EH (cell line): ENCODE data around the gene PDE4D.

Source experiments
- DNase-seq: peaks from one replicate; pipeline ENCODE4 v3.0.0-alpha.2; 2015; ENCODE audit warnings: low read depth

PDE4D gene

DNA sequence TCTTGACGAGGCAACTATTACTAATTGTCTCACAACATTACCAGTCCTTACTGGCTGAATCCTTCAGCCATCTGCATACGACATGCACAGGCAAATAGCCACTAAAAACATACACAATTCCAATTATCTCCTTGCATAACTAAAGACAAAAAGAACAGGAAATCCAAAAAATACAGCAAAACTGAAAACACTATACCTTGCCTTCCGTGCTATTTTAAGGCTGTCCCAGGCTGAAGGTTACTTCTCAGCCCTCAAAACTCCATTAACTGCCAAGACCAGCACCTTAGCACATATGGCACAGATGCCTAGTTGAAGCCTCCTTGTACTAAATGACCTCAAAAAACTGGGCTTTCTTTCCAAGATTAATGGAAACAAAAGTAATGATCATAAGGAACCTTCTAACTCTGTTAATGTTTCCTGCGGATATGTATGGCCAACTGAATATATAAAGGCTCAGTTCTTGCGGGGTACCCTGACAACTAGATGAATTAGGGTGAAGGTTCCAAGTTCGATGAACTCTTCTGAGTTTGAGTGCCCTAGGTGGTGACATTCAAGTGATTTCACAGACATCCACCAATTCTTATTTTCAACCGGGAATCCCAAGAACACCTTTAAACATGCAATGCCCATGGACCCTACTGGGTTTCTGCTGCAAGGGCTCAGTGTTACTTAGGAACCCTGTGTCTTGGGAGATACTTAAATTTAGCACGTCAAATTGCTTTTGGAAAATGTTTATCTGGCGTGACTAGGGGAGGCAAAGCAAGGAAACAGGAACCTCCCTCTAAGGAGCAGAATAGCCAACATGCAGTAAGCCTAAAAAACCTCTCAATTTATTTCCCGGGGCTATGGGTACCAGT is 855.4 kb downstream of the PDE4D start:
- DNase-seq, result no peak

DNA sequence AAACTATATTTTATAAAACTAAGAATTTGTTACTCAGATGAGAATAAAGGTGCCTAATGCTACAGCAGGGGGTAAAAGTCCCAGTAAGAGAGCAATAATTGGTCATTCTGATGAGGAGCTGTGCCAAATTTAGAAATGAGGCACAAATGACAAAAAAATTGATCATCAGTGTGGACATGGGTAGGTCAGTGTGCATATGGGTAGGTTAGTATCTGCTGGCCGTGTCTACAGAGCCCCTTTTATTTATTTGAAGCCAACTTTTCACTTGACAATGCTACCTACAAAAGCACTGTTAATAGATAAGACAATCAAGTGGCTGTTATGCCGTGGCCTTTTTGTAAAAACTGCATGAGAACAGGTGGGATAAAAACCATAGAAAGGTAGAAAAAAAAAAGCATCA is 856.1 kb downstream of the PDE4D start:
- no peak for DNase-seq

DNA sequence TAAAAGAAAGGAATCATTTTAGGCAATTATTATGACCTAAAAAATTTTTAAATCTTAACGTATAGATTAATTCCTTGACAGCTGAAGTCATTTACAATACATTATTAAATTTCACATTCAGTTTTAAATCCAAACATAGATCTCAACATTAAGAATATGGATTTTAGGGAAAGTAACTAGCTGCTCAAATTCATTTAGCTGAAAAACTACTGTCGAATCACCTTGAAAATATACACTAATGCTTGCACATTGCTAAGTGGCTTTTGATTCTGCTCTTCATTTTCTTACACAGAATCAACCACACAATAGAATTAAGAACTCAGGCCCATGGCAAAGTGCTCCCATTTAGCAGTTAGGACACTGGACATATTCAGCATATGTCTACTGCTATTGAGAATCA is 856.5 kb downstream of the PDE4D start:
- DNase-seq, result no peak

DNA sequence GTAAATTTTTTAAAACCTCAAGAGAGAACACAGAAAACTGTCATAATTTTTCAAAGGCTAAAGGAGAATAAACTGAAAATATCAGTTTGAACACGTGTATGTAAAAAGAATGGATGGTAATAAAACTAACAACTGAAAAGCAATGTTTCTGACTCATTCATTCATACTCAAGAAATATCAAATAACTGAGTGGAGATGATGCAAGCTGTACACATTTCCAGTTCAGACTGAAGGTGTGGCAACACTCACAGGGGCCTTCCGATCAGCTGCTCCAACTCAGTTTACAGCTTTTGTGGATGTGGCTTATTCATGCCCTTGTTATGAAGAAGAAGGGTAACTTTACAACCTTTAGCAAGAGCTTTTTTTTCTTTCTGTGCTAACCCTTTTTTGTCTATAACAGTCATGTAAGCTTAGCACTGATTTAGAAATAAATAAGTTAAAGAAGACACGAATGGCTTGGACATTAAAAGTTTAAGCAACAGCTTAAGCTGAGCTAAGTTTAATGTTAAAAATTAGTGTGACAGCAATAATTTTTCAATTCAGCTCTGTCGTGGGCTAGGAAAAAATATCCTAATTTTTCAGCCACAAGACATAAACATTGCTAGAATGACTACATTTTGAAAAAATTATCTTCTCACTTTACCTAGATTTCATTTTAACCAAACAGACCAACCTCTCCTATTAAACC is 857.1 kb downstream of the PDE4D start:
- peak; percentile 93 for DNase-seq

DNA sequence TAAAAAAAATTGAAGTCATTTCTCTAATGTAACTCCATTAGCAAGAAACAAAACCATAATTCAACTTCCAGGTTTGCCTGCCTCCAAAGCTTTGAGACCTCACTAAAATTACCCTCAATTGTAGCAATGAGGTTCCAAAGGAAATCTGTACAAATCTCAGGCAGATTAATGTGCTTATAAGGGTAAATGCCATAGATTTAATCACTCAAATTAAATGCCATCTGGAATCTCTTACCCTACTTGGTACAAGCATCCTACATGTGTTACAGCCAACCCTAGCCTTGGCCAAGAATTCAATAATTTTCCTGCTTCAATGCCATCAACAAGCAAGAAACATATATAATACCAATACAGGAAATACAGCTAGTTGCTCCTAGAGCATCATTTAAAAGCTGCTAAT is 857.8 kb downstream of the PDE4D start:
- DNase-seq, result no peak

DNA sequence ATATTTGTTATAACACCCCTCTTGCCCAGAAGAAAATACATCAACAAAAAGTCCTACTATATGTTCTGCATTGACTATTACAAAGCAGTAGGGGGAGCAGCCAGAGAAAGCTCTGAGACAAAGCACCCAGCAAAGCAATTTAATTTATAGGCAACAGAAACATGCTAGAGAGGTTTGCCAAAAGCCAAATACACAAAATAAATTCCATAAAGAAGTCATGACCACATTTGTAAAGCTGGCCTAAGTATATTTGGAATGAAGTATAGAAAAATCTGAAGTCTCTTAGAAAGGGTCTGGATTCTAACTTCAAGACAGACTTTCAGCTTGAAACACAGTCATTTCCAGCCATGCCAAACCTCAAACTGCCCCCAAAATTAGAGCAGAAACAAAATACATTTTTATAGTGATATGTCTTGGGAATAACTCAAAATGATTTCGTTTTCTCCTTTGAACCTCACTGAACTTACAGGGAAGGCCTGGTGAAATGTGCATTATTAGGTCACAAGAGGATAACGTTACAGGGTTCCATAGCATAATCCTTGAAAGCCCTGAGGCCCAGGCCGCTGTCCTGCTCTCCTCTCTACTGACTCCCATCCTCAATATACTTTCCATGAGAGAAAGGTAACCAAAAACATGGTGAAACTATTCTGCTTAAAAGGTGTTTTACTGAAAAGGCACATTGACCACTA is 858.9 kb downstream of the PDE4D start:
- DNase-seq, result peak; percentile 63

DNA sequence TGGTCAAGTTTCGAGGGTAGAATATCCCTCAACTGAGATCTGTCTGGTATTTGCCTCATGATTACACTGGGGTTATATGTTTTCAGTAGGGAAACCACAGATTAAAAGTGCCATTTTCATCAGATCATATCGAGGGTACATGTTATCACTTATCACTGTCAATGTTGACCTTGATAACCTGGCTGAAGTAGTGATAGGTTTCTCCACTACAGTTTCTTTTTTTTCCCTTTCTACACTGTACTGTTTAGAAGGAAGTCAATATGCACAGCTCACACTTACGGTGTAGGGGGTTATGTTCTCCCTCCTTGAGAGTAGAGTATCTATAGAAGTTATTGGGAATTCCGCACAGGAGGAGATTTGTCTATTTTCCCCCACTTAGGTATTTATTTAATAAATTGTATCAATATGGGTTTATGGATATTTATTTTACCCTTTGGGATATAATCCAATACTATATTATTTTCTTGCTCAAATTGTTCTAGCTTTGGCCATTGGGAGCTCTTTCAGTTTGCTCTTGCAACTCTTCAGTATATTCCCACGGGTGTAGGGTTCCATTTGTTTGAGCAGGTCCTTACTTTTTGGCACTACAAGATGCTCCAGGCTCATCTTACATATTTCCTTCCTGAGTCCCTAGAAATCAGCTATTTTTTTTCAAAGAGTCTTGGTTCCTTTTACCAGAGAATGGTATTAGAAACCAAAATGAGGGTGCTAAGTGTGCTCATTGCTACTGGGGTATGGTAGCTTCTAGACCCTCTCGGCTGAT is 866.2 kb downstream of the PDE4D start:
- DNase-seq, result no peak

DNA sequence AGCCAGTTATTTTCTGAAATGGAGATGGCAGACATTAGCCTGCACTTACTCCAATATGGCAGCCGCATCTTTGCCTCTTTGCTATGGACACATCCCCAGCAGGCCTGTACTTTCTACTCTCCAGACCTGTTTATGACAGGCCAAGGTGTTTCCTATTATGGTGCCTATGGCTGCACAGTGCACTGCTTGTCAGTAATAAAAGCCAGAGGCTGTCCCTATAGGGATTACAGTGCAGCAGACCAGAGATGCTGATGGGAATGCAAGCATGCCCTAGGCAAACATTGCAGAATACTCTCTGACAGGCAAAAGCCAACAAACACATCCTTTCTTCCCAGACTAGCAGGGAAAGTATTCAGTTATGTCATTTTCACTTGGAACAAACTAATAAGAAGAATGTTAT is 867.8 kb downstream of the PDE4D start:
- peak; percentile 64 for DNase-seq

DNA sequence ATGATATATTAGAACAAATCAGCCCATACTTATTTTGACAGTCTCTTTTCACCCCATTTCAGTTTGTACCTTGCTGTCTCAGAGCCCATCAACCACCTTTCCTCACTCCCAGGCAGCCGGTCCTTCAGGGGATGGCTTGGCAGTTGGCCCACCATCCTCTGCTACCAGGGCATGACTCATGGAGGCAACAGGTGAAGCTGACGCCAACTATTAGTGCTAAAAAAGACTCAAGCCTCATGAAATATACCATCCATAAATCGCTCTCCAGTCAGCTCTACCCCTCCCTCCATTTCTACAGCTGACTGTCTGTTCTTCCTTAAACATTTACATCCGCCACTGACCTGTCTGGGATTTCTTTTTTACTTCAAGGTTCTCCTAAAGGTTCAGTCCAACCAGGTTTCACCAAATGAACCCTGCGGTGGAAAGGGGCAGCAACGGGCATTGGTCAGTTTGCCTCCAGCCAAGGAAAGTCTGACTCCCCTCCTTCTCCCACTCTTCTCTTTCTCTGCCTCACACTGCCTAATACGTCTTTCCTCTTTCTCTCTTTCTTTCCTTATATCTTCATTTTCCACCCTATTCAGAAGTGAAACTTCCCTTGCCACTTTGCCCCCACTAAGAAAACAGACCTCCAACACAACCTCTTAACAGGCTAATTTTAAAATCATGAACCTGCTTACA is 871.5 kb downstream of the PDE4D start:
- DNase-seq, result no peak

DNA sequence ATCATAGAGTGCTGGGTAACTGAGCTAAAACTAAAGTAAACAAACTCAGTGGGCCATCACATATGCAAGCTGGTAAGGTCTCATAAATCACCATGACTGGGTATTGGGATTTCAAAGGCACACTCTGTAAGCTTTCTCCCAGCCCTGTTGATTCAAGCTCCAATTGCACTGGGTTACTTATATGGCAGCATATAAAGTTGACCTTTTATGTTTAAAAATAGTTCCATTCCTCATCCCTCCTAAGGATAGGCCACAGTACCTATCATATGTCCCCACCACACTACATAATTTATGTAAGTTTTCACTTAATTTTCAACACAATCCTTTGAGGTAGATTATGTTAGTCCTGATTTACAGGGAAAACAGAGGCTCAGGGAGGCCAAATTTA is 872.2 kb downstream of the PDE4D start:
- no peak for DNase-seq

DNA sequence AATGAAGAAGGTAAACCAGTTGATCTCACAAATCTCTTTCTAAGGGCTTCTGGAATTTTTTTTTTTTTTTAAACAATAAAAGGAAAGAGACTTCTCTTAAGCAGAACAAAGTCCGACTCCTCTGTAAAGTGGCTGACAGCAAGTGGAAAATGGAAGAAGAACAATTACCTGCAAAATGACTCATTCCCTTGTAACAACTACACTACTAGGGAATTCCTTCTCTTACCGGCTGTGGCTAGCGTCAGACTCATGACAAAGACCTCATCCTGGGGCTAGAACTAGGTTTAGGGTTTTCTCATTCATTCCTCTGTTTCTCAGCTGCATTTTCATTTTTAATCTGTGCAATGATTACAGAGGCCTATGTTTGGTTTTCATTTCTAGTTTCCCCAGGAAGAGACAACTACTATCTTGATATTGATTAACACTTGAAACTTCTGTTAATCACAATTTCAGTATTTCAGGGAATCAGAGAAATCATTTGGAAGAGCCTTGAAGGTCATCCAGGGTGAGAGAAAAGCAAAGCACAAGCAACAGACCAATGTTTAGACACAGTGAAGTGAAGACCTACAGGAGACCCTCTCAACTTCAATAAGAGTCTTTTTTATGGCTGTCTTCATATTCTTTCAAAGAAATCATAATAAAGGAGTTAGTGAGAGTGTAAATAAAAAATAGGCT is 872.8 kb downstream of the PDE4D start:
- no peak for DNase-seq

DNA sequence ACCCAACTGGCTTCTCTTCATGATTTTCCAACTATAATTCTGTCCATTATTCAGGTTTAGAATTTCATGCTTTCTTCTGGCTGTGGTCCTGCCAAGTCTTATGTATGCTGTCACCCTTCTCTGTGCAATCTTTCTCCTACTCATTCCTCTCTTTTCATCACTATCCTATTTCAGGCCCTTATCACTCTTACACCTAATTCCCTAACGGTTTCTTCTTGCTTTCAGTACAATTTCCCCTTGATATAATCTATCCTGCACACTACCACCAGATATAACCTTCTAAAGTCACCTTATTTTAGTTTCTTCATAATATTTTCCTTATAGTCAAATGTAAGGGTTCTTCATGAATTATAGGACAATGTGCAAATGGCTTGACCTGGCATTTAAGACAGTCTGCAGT is 874.4 kb downstream of the PDE4D start:
- no peak for DNase-seq

DNA sequence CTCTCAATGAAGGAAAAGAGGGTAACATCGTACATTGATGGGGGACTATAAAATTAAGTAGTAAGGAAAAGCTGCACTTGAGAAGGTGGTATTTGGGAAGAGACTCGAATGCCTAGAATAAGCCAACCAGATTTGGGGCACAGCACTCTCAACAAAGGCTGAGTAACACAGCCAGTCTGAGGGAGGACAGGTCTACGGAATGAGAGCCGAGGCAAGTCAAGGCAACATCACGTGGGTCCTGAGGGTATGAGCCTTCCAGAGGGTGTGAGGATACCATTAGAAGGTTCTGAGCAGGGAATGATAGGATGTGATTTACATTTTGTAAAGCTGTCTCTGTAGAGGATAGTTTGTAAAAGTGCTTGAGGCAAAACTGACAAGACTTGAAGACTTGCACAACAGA is 876.6 kb downstream of the PDE4D start:
- no peak for DNase-seq

DNA sequence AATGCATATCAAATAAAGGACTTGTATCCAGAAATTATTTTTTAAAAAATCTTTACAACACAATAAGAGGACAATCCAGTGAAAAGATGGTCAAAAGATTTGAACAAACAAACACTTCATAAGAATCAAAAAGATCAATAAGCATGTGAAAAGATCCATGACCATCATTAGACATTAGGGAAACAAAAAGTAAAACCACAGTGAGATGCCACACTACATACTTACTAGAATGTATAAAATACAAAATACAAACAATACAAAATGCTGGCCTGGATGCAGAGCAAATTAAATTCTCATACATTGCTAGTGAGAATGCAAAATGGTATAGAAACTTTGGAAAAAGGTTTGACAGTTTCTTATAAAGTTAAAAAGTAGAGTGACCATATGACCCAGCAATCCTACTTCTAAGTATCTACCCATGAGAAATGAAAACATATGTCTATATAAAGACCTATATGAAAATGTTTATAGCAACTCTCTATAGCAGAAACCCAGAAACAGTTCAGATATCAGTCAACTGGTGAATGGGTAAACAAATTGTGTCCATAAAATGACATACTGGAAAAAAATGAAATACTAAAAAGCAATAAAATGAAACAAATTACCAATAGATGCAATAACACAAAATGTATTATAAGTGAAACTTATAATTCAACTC is 884.6 kb downstream of the PDE4D start:
- DNase-seq, result no peak

DNA sequence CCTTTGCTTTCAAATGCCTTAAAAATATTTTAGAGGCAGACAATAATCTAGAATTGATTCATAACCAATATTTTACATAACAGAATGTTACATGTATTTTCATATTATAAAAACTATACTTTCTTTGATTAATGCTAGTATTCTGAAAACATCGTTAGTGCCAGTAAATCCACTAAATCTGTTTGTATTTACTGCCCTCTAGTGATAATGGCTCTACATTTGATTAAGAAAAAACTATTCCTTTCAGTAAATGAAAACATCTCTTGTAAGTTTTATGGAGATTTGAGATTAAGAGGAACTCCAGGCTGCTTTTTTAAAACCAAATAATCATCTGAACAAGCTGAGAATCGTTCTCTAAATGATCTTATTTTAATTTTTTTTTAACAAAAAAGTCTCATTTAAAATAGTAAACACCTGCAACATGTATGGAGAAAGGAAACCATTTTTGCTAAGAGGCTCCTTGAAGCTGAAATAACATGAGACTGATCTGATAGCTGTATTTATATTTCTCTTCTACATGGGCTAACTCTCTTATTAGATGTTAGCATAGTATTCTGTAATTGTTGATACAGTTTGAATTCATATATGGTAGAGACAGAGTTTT is 886.0 kb downstream of the PDE4D start:
- peak; percentile 43 for DNase-seq

DNA sequence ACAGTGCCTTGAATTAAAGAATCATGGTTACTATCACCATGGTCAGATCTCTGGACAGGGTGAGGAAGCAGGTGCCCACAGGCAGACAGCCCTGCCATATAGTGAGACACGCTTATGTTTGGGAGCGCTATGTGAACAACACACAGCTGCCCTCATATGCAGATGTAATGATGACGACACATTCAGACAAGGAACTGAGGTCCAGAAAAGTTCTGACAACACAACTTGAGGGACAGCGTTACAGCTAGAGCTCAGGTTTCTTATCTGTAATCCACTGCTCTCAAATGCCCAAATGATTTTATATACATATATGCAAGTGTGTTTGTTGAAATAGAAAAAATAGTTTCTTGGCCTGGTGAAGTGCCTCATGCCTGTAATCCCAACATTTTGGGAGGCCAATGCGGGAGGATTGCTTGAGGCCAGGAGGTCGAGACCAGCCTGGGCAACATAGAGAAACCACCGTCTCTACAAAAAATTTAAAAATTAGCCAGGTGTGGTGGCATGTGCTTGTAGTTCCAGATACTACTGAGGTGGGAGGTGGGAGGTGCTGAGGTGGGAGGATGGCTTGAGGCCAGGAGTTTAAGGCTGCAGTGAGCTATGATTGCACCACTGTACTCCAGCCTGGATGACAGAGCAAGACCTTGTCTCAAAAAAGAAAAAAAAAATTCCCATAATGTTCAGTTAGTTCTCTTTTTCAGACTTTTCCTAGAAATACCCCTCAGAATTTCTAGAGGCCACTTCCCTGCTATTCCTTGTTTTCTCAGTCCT is 887.4 kb downstream of the PDE4D start:
- no peak for DNase-seq

DNA sequence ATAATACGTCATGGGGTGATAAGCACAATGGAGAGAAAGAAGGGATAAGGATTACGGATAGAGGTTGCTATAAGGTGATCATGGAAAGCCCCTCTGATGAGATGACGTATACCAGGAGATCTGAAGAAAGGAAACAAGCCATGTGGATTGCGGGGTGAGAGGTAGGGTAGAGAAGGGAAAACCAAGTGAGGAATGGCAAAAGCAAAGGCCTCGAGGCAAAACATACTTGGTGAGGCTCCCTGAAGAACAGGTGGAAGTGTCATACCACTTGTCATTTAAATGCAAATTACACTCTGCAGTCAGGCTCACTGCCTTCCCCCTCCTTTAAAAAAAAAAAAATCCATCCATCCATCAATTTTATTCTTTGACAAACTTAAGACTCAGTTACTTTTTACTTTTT is 889.9 kb downstream of the PDE4D start:
- no peak for DNase-seq

DNA sequence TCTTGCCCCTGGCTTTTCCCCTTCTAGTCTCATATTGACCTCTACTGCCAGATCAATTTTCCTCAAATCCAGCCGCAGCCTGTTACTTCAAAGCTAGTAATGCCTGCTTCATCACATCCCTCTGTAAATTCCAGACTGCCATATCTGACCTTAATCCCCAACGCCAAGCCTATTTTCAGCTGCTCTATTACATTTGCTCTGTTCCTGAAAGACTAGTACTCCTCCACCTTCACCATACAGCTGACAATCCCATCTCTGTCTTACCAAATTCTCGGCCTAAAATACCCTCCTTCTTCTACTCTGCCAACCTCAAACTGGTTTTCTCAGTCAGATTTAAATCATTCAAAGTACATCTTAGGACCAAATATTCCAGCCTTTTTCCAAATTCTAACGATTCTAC is 890.4 kb downstream of the PDE4D start:
- no peak for DNase-seq

DNA sequence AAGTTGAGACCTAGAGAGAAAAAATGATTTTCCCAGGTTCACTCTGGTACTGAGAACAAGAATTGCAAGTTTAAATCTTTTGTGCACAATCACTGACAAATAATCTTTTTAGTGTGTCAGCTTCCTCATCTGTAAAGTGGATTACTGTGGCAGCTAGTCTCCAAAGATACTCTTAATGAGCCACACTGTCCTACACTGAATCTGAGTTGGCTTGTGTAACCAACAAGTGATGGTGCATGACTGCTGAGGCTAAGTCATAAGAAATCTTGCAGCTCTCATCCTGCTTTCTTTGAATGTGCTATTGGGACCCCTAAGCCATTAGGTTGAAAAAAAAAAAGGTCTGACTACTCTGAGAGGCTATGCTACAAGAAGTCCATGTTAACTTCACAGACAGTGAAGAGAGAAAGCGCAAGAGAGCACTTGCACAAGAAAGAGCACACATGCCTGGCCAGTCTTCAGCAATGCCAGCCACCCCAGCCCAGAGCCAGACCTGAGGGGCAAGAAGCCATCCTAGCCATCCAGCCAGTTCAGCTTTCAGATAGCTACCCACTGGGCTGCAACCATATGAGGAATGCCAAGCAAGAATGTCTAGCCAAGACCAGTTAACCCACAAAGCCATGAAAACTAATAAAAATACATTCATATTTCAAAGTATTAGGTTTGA is 891.2 kb downstream of the PDE4D start:
- DNase-seq, result no peak
